BLaER1 treated with 17β-estradiol and CSF1 and Interleukin-3, amounts not matched to agents 10 nM and 100 nM (cell line): ENCODE data around the gene PRKCSH.
A peak's percentile ranks its signal among the peaks of the same experiment; 100 is the strongest.
"Not testable (repeated sequence)": the region's sequence is repeated elsewhere in the genome, so short reads cannot be mapped to it uniquely, and the experiment has no call there.

ENCODE experiments used
- H3K27ac ChIP-seq, 11 experiments: shearing (Covaris generic); formaldehyde crosslinking; 2 replicates each; pipeline ENCODE4 v1.8.1; 2022
- H3K27me3 ChIP-seq, 11 experiments: shearing (Covaris generic); formaldehyde crosslinking; 2 replicates each; pipeline ENCODE4 v1.8.1; 2022
- H3K36me3 ChIP-seq, 11 experiments: shearing (Covaris generic); formaldehyde crosslinking; 2 replicates each; pipeline ENCODE4 v1.8.1; 2022
- H3K4me1 ChIP-seq, 10 experiments: shearing (Covaris generic); formaldehyde crosslinking; 2 replicates each; pipeline ENCODE4 v1.8.1; 2022
- H3K4me2 ChIP-seq, 11 experiments: shearing (Covaris generic); formaldehyde crosslinking; 2 replicates each; pipeline ENCODE4 v1.8.1; 2022
- H3K4me3 ChIP-seq, 10 experiments: shearing (Covaris generic); formaldehyde crosslinking; 2 replicates each; pipeline ENCODE4 v1.8.1; 2022
- H3K9ac ChIP-seq, 11 experiments: shearing (Covaris generic); formaldehyde crosslinking; 2 replicates each; pipeline ENCODE4 v1.8.1; 2022
- H3K9me3 ChIP-seq, 11 experiments: shearing (Covaris generic); formaldehyde crosslinking; replicated peaks in 1 of 11; 2 replicates each; pipeline ENCODE4 v1.8.1; 2022
- H4K20me1 ChIP-seq, 11 experiments: shearing (Covaris generic); formaldehyde crosslinking; 2 replicates each; pipeline ENCODE4 v1.8.1; 2022
- Cebpa-rat ChIP-seq, 11 experiments: shearing (Covaris generic); IDR thresholded peaks; 2 replicates each; pipeline ENCODE4 v1.8.1; 2022

The PRKCSH gene

DNA sequence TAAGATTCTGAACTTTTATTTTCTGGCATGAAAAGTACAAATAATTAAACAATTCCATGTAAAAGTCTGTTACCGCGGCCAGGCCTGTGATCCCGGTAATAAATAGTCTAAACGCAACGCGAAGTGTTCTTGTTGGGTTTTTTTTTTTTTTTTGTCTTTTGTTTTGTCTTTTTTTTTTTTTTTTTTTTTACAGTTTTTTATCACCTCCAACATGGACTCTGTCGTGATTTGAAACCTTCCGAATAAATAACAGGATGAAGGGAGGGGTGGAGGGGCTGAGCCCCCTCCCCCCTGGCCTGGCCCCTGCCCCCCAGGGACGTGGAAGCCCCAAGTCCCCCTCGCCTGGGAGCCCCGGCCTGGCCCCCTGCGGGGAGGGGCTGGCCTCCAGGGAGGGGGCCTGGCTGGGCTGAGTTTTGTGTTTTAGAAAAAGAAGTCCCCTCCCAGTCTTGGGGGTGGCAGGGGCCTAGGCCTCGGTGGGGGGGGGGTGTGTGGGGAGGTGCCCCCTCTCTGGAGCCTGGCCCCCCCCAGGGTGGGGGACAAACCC is 16.0 kb downstream of the PRKCSH start:
- Histone ChIP-seq H4K20me1 (peaks cover 0 to 44% (median 0%) of the 10 kb centered on the region in 11 experiments; a peak in 9 of 22 replicates), H3K36me3 (peaks cover 33 to 48% (median 46%) of the 10 kb centered on the region in 11 experiments), H3K27ac (no peak overlapping the region), H3K4me1 (peaks cover 0 to 10% (median 0%) of the 10 kb centered on the region in 10 experiments; a peak in 6 of 20 replicates), H3K4me3 (no peak overlapping the region), H3K27me3 (no peaks in the 10 kb centered on the region), H3K9me3 (no peaks in the 10 kb centered on the region), H3K9ac (peak overlapping the region in 1 of 11 experiments; percentile 41; a peak in 1 of 22 replicates), H3K4me2 (peak overlapping the region in 3 of 11 experiments; percentile 7 to 13 (median 10); a peak in 3 of 22 replicates)
- TF ChIP-seq Cebpa-rat (IDR thresholded peaks at IDR 0.05), result no peak

- H3K4me2 ChIP-seq, result peak overlapping the region in 3 of 11 experiments; percentile 7 to 13 (median 10); a peak in 3 of 22 replicates
- H4K20me1 ChIP-seq, result peaks cover 0 to 38% (median 0%) of the 10 kb centered on the region in 11 experiments; a peak in 8 of 22 replicates
- 0 out of 22 replicates have a peak overlapping the region, but pooled peaks of 1 of the 11 experiments have one; percentile 41 for H3K9ac ChIP-seq
- peaks cover 0 to 10% (median 0%) of the 10 kb centered on the region in 10 experiments; a peak in 6 of 20 replicates for H3K4me1 ChIP-seq
- no peak overlapping the region for H3K27ac ChIP-seq
- H3K36me3 ChIP-seq, result peaks cover 33 to 41% (median 40%) of the 10 kb centered on the region in 11 experiments
- TF ChIP-seq Cebpa-rat (IDR thresholded peaks at IDR 0.05), result no peak
- no peak overlapping the region for H3K4me3 ChIP-seq
- H3K9me3 ChIP-seq, result no peaks in the 10 kb centered on the region
- no peaks in the 10 kb centered on the region for H3K27me3 ChIP-seq
Measured at GRCh38 chr19:11451871-11452619, 16.6 kb downstream of the PRKCSH start.

DNA sequence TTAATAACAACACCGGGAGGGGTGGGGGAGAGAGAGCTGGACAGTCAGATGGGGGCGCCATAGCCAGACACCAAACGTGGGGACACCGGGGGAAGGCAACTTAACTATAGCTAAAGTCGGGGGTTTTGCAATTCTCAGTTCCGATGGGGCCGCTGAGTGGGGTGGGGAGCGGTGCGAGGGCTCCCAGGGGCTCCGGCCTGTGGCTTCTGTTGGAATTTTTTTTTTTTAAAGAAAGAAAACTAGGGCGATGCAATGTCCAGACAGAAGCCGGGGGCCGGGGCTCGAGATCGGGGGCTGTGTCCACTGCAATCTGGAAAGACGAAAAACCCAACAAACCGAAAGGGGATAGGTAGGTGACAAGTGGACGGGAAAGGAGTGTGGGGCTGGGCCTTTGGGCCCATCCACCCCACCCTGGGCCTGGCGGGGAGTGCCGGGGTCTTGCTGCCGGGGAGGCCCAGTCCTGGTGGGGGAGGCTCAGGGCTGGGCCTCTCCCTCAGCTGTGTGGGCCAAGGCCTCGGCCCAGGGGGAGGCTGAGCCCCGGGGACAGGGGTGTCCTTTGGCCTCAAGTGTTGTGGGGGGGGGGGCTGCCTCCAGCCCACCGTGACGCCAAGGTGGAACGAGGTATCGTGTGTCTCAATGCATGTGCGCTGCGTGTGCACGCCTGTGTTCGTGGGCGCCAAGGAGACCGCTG is 17.3 kb downstream of the PRKCSH start:
- Histone ChIP-seq H3K9ac (no peak overlapping the region), H3K36me3 (peaks cover 29 to 34% (median 33%) of the 10 kb centered on the region in 11 experiments), H3K27ac (no peak overlapping the region), H3K27me3 (no peaks in the 10 kb centered on the region), H4K20me1 (peaks cover 0 to 33% (median 0%) of the 10 kb centered on the region in 11 experiments; a peak in 8 of 22 replicates), H3K4me3 (no peak overlapping the region), H3K4me2 (no peak overlapping the region), H3K4me1 (peaks cover 0 to 10% (median 0%) of the 10 kb centered on the region in 10 experiments; a peak in 6 of 20 replicates), H3K9me3 (no peaks in the 10 kb centered on the region)
- TF ChIP-seq Cebpa-rat (IDR thresholded peaks at IDR 0.05), result no peak

DNA sequence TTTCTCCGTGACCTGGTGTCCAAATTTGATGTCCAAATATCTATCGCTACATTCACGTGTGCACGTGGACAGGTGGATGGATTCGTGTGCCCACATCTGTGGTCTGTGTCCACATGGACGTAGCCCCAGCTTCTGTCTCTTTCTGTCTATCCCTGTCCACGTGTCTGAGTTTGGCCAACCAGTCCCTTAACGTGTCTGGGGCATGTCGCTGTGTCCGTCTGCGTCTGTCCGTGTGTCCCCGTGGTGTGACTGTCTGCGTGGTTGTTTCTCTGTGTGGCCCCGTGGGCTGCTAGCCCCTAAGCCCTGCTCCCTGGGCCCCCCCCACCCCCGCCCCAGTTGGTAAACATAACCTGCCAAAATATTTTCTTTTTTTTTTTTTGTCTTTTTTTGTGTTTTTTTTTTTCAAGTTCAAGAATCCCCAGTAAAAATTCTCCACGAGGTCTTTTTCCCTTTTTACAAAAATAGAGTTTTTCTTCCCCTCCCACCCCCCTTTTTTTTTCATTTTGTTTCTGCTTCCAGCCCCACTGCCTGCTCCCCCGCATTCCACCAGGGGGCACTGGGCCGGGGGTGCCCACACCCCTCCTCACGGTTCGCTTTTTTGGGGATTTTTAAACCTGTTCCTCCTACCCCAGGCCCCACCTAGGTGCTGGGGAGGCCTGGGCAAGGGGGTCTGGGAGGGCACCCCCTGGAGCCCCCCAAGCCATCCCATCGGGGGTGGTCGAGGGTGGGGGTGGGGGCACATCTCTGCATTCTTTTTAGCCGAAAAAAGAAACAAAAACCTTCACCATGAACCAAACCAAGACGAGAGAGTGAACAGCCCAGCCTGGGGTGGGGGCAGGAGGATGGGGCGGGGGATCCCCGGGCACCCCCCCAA is 18.3 kb downstream of the PRKCSH start:
- Histone ChIP-seq H3K4me3 (no peak overlapping the region), H4K20me1 (peaks cover 0 to 23% (median 0%) of the 10 kb centered on the region in 11 experiments; a peak in 4 of 22 replicates)

DNA sequence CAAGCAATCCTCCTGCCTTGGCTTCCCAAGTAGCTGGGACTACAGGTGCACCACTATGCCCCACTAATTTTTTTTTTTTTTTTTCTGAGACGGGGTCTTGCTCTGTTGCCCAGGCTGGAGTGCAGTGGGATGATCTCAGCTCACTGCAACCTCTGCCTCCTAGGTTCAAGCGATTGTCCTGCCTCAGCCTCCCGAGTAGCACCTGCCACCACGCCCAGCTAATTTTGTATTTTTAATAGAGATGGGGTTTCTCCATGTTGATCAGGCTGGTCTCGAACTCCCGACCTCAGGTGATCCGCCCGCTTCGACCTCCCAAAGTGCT is 19.8 kb downstream of the PRKCSH start:
- H3K4me3 ChIP-seq, H4K20me1 ChIP-seq, H3K27me3 ChIP-seq, H3K4me2 ChIP-seq, H3K9ac ChIP-seq, H3K9me3 ChIP-seq, H3K27ac ChIP-seq, H3K36me3 ChIP-seq: not testable (repeated sequence)
- H3K4me1 ChIP-seq, result peaks cover 0 to 10% (median 0%) of the 10 kb centered on the region in 10 experiments; a peak in 6 of 20 replicates

More for the DNA sequence above, 18.3 kb downstream of the PRKCSH start:
- Histone ChIP-seq H3K27me3 (no peaks in the 10 kb centered on the region), H3K4me1 (peaks cover 0 to 10% (median 0%) of the 10 kb centered on the region in 10 experiments; a peak in 6 of 20 replicates), H3K27ac (no peak overlapping the region), H3K36me3 (peaks cover 20 to 24% (median 24%) of the 10 kb centered on the region in 11 experiments), H3K9ac (no peak overlapping the region), H3K4me2 (no peak overlapping the region), H3K9me3 (no peaks in the 10 kb centered on the region)
- no peak for TF ChIP-seq Cebpa-rat (IDR thresholded peaks at IDR 0.05)

- Histone ChIP-seq H3K36me3 (no peaks in the 10 kb centered on the region), H4K20me1 (peaks cover 0 to 5% (median 0%) of the 10 kb centered on the region in 11 experiments; a peak in 2 of 22 replicates), H3K4me2 (no peak overlapping the region), H3K27ac (no peak overlapping the region), H3K4me3 (no peak overlapping the region), H3K4me1 (peaks cover 0 to 6% (median 0%) of the 10 kb centered on the region in 10 experiments; a peak in 5 of 20 replicates), H3K9ac (no peak overlapping the region), H3K27me3 (no peaks in the 10 kb centered on the region), H3K9me3 (no peaks in the 10 kb centered on the region)
- TF ChIP-seq Cebpa-rat (IDR thresholded peaks at IDR 0.05), result no peak
Measured at GRCh38 chr19:11456659-11457058, 21.2 kb downstream of the PRKCSH start.

GRCh38 chr19:11457115-11457514 is 21.7 kb downstream of the PRKCSH start:
- H4K20me1 ChIP-seq, result peaks cover 0 to 5% (median 0%) of the 10 kb centered on the region in 11 experiments; a peak in 2 of 22 replicates
- H3K27me3 ChIP-seq, result no peaks in the 10 kb centered on the region
- no peak for TF ChIP-seq Cebpa-rat (IDR thresholded peaks at IDR 0.05)
- H3K4me1 ChIP-seq, result peaks cover 0 to 1% (median 0%) of the 10 kb centered on the region in 10 experiments; a peak in 5 of 20 replicates
- no peak overlapping the region for H3K9ac ChIP-seq
- H3K27ac ChIP-seq, result no peak overlapping the region
- H3K4me2 ChIP-seq, result no peak overlapping the region
- no peaks in the 10 kb centered on the region for H3K9me3 ChIP-seq
- no peaks in the 10 kb centered on the region for H3K36me3 ChIP-seq
- H3K4me3 ChIP-seq, result no peak overlapping the region

- no peak for TF ChIP-seq Cebpa-rat (IDR thresholded peaks at IDR 0.05)
- H3K4me1 ChIP-seq, result no peaks in the 10 kb centered on the region; a peak in 1 of 20 replicates
- H4K20me1 ChIP-seq, result peaks cover 0 to 2% (median 0%) of the 10 kb centered on the region in 11 experiments; a peak in 2 of 22 replicates
- no peaks in the 10 kb centered on the region for H3K27me3 ChIP-seq
- no peak overlapping the region for H3K9ac ChIP-seq
- H3K4me2 ChIP-seq, result no peak overlapping the region
- H3K4me3 ChIP-seq, result no peak overlapping the region
- H3K36me3 ChIP-seq, result no peaks in the 10 kb centered on the region
- H3K27ac ChIP-seq, result no peak overlapping the region
- H3K9me3 ChIP-seq, result no peaks in the 10 kb centered on the region
Measured at GRCh38 chr19:11457831-11458230, 22.4 kb downstream of the PRKCSH start.
